HFFc6 (cell line): ENCODE results near the gene RUNX1. TPM values are rescaled to one million over a fixed set of nuclear protein-coding genes. Genes with fewer than 3 reads are reported as not detected.
A peak's percentile ranks its signal among the peaks of the same experiment; 100 is the strongest.

Experiments used
- DNase-seq: peaks from one replicate; pipeline ENCODE4 v3.0.0-alpha.2; 2018
- H3K27ac Mint-ChIP-seq: 2 replicates; pipeline ENCODE4 v1.8.0; 2020; ENCODE audit warnings: mild to moderate bottlenecking, mixed read lengths
- H3K27me3 Mint-ChIP-seq: 2 replicates; pipeline ENCODE4 v1.8.0; 2021; ENCODE audit warnings: mild to moderate bottlenecking, moderate library complexity, mixed read lengths; ENCODE audit not compliant: insufficient read depth
- H3K36me3 Mint-ChIP-seq: 2 replicates; pipeline ENCODE4 v1.8.0; 2021; ENCODE audit warnings: low read depth, mixed read lengths
- H3K4me1 Mint-ChIP-seq: 2 replicates; pipeline ENCODE4 v1.8.0; 2020; ENCODE audit warnings: low read depth, mixed read lengths
- H3K4me3 Mint-ChIP-seq: 2 replicates; pipeline ENCODE4 v1.8.0; 2020; ENCODE audit warnings: mild to moderate bottlenecking, moderate library complexity, mixed read lengths
- H3K9me3 Mint-ChIP-seq: 2 replicates; pipeline ENCODE4 v1.8.0; 2020; ENCODE audit warnings: mild to moderate bottlenecking, mixed read lengths
- CTCF ChIP-seq: fragments of 200-600 bp; sonication (generic); IDR thresholded peaks from 2 replicates; pipeline ENCODE4 v1.5.0; 2021; ENCODE audit warnings: antibody characterized with exemption, mild to moderate bottlenecking
- total RNA-seq, 6 experiments: library from RNA; stranded (reverse); fragmentation: NEBNext Ultra II Directional; extraction: Animal tissue kit (Norgen Biotek cat#: 25700); gene quantifications; 2 replicates in 1 of 6; 3 replicates in 5 of 6; pipeline ENCODE4 v1.2.3, GENCODE V29; 2021

RUNX1 gene
- total RNA-seq, 6 experiments from 2014 or later: 57.4 to 78.9 (median 61.3) TPM

- H3K4me3 Mint-ChIP-seq: peak overlapping the region; percentile 75
- H3K36me3 Mint-ChIP-seq: peaks cover 45% of the 10 kb centered on the region
- peak; percentile 69 for DNase-seq
- no peak for TF ChIP-seq CTCF
- peak overlapping the region; percentile 95 for H3K27ac Mint-ChIP-seq
- no peaks in the 10 kb centered on the region for H3K9me3 Mint-ChIP-seq
- peaks cover 3% of the 10 kb centered on the region; the same call in 1 of the 2 replicates for H3K27me3 Mint-ChIP-seq
- H3K4me1 Mint-ChIP-seq: peaks cover 48% of the 10 kb centered on the region
These were observed 65.4 kb downstream of the RUNX1 start for GRCh38 chr21:34983680-34984086.

GRCh38 chr21:34981791-34982190 is 67.3 kb downstream of the RUNX1 start:
- DNase-seq: no peak
- H3K4me3 Mint-ChIP-seq: no peak overlapping the region; the same call in 1 of the 2 replicates
- H3K4me1 Mint-ChIP-seq: peaks cover 52% of the 10 kb centered on the region
- peak overlapping the region; percentile 81 for H3K27ac Mint-ChIP-seq
- no peak for TF ChIP-seq CTCF
- H3K36me3 Mint-ChIP-seq: peaks cover 45% of the 10 kb centered on the region
- H3K27me3 Mint-ChIP-seq: peaks cover 3% of the 10 kb centered on the region; the same call in 1 of the 2 replicates
- H3K9me3 Mint-ChIP-seq: no peaks in the 10 kb centered on the region

GRCh38 chr21:34980423-34981115 is 68.5 kb downstream of the RUNX1 start:
- H3K4me3 Mint-ChIP-seq: no peak overlapping the region
- peaks cover 3% of the 10 kb centered on the region; the same call in 1 of the 2 replicates for H3K27me3 Mint-ChIP-seq
- H3K9me3 Mint-ChIP-seq: no peaks in the 10 kb centered on the region
- DNase-seq: no peak
- H3K4me1 Mint-ChIP-seq: peaks cover 54% of the 10 kb centered on the region
- H3K36me3 Mint-ChIP-seq: peaks cover 47% of the 10 kb centered on the region
- H3K27ac Mint-ChIP-seq: no peak overlapping the region
- no peak for TF ChIP-seq CTCF

GRCh38 chr21:34979383-34979782 is 69.7 kb downstream of the RUNX1 start:
- DNase-seq: no peak
- Mint-ChIP-seq H3K27ac (no peak overlapping the region), H3K9me3 (no peaks in the 10 kb centered on the region), H3K27me3 (peaks cover 6% of the 10 kb centered on the region), H3K36me3 (peaks cover 42% of the 10 kb centered on the region), H3K4me3 (no peak overlapping the region), H3K4me1 (peaks cover 55% of the 10 kb centered on the region)
- no peak for TF ChIP-seq CTCF

GRCh38 chr21:34977333-34977732 is 71.8 kb downstream of the RUNX1 start:
- no peak for TF ChIP-seq CTCF
- peaks cover 3% of the 10 kb centered on the region; the same call in 1 of the 2 replicates for H3K27me3 Mint-ChIP-seq
- peaks cover 44% of the 10 kb centered on the region for H3K36me3 Mint-ChIP-seq
- no peak for DNase-seq
- no peaks in the 10 kb centered on the region for H3K9me3 Mint-ChIP-seq
- H3K4me3 Mint-ChIP-seq: no peak overlapping the region
- peaks cover 55% of the 10 kb centered on the region for H3K4me1 Mint-ChIP-seq
- H3K27ac Mint-ChIP-seq: no peak overlapping the region
